ENCODE measurements around the gene ECE1.

- TF ChIP-seq TCF12 (IDR thresholded peaks at IDR 0.05; ENCODE audit: low read depth): no peak
- no peak for TF ChIP-seq EP300 (IDR thresholded peaks at IDR 0.05; ENCODE audit: borderline replicate concordance)
- TF ChIP-seq ZBTB7A (IDR thresholded peaks at IDR 0.05; ENCODE audit: low read depth): no peak
- no peak for TF ChIP-seq TAF1 (IDR thresholded peaks at IDR 0.05; ENCODE audit: low read depth)
- no peak for TF ChIP-seq CREB1 (IDR thresholded peaks at IDR 0.05; ENCODE audit: low read depth)
- no peak for TF ChIP-seq USF1 (IDR thresholded peaks at IDR 0.05)
- no peak for TF ChIP-seq YY1 (IDR thresholded peaks at IDR 0.05; ENCODE audit: low read depth)
- TF ChIP-seq RAD21 (IDR thresholded peaks at IDR 0.05; ENCODE audit: low read depth): no peak
- TF ChIP-seq MAX (IDR thresholded peaks at IDR 0.05): no peak
- TF ChIP-seq, protein P1, sequence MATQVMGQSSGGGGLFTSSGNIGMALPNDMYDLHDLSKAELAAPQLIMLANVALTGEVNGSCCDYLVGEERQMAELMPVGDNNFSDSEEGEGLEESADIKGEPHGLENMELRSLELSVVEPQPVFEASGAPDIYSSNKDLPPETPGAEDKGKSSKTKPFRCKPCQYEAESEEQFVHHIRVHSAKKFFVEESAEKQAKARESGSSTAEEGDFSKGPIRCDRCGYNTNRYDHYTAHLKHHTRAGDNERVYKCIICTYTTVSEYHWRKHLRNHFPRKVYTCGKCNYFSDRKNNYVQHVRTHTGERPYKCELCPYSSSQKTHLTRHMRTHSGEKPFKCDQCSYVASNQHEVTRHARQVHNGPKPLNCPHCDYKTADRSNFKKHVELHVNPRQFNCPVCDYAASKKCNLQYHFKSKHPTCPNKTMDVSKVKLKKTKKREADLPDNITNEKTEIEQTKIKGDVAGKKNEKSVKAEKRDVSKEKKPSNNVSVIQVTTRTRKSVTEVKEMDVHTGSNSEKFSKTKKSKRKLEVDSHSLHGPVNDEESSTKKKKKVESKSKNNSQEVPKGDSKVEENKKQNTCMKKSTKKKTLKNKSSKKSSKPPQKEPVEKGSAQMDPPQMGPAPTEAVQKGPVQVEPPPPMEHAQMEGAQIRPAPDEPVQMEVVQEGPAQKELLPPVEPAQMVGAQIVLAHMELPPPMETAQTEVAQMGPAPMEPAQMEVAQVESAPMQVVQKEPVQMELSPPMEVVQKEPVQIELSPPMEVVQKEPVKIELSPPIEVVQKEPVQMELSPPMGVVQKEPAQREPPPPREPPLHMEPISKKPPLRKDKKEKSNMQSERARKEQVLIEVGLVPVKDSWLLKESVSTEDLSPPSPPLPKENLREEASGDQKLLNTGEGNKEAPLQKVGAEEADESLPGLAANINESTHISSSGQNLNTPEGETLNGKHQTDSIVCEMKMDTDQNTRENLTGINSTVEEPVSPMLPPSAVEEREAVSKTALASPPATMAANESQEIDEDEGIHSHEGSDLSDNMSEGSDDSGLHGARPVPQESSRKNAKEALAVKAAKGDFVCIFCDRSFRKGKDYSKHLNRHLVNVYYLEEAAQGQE (IDR thresholded peaks at IDR 0.05; ENCODE audit: low read depth): no peak
- TF ChIP-seq CEBPB (IDR thresholded peaks at IDR 0.05): no peak
- no peak for TF ChIP-seq EGR1 (IDR thresholded peaks at IDR 0.05)
- TF ChIP-seq TEAD4 (IDR thresholded peaks at IDR 0.05): no peak
Measured at GRCh38 chr1:21229246-21230000, 60.8 kb downstream of the ECE1 start.
